ENCODE measurements around the gene QRFP.
A peak's percentile ranks its signal among the peaks of the same experiment; 100 is the strongest.

Gene QRFP, protein sequence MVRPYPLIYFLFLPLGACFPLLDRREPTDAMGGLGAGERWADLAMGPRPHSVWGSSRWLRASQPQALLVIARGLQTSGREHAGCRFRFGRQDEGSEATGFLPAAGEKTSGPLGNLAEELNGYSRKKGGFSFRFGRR

GRCh38 chr9:130896233-130897014 is at the start of gene QRFP:
Gene QRFP (minus strand): TSS chr9:130896812. CDS start chr9:130893838, 2,974 bp downstream.
- DNase-seq, result no peak

DNA sequence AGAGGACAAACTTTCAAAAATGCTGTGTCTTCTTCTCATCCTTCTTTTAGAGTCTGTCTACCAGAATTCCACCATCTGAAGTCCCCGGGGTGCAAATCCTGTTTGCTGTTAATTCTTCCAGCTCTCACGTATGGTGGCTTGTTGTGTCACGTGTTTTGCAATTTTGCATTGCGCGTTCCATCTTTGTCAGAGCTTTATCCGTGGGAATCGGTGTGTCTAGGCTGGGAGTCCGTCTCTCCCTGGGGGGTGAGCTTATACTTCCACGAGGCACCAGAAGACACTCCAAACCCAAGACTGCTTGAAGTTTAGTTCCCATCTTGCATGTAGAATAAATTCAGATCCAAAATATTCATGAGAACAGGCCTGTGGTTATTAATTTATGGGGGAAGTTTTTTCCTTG is 48.6 kb upstream of the QRFP start:
- DNase-seq, result no peak

- DNase-seq, result no peak
These were observed 48.0 kb upstream of the QRFP start for GRCh38 chr9:130944510-130945058.

DNA sequence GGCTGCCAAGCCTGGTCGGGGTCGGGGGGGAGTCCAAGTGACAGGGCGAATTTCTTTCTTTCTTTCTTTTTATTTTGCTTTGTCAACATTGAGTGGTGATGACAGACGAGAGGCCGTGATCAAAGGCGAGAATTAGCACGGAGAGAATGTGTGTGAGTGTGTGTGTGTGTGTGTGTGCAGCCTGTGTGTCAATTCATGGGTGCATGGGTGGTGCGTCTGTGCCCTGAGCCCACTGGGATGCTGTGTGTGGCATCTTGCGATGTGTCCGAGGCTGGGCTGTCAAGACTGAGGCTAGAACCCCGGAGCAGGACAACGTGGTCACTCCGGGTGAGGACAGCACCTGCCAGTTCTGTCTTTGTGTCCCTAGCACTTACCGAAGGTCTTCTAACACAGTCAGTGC is 47.2 kb upstream of the QRFP start:
- no peak for DNase-seq

- DNase-seq, result no peak
These were observed 46.6 kb upstream of the QRFP start for GRCh38 chr9:130943221-130943620.

DNA sequence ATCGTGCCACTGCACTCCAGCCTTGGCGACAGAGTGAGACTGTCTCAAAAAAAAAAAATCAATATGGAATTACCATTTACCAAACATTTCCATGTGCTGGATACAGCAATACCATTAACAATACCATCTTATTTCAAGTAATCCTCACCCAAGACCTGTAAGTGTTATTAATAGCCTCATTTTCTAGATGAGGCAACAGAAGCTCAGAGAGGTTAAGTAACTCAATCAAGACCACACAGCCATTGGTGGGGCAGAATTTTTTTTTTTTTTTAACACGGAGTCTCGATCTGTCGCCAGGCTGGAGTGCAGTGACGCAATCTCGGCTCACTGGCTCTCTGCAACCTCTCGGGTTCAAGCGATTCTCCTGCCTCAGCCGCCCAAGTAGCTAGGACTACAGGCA is 46.1 kb upstream of the QRFP start:
- DNase-seq, result no peak

- no peak for DNase-seq
These were observed 45.5 kb upstream of the QRFP start for GRCh38 chr9:130942084-130942483.

DNA sequence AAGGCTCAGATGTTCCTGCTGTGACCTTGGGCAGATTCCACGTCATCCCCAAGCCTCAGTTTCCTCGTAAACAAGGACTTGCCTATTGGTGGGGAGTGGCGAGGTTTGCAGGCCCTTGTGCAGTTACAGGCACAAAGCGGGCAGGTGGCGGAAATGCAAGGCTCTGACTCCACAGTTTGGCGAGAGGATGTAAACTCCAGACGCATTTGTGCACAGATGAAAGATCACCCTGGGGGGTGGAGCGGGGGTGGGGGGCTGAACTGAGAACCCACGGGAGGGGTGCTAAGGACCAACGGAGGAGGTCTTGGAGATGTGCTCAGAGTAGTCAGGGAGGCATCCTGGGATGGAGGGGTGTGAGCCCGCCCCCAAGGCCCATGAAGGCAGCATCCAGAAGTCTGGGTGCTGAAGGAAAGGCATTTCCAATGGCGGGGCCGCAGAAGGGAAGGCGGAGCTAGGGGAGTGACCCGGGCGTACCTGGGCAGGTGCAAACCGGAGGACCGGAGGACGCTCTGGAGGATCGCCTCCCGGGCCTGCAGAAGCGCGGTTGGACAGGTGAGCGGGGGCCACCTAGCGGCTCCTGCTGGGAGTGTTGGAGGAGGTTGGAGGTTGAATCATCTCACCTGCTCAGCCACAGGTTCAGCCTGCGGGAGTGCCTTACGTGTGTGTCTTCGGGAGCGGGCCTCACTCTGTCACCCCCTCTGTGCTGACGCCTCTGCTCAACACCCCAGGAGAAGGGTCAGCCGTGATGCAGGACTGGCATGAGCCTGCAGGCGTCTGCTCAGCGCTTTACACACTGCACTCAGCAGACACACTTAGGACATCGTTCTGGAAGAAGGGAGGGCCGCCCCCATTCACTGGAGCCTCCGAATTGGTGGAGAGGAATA is 44.3 kb upstream of the QRFP start:
- peak; percentile 50 for DNase-seq

GRCh38 chr9:130940027-130940549 is 43.5 kb upstream of the QRFP start:
- DNase-seq, result no peak

DNA sequence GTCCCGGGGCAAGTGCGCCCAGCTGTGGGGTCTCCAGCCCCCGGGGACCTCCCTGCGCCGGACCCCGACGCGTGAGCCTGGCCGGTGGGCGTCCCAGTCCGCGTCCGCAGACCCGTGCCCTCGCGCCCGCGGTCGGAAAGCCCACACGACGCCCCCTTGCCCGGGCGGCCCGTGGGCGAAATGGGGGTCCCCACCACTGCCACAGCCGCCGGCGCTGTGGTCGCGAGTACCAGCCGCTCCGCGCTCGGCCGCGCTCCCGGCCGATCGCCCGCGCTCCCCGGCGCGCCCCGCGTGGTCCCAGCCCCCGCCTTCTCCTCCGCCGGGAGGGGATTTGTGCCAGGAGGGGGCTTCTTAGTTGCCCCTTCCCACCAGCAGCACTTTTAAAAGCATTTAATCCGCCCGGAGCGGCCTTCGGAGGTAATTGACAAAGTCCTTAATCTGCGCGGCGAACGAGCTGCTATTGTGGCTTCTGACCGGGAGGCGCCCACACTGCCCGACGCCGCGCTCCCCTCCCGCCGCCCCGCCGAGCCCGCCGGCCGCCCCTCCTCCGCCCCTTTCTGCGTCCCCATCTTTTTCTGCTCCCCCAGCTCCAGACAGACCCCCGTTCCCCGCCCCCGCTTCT is 42.9 kb upstream of the QRFP start:
- DNase-seq, result peak; percentile 55

GRCh38 chr9:130938652-130939404 is 42.2 kb upstream of the QRFP start, which contains the start of gene FIBCD1:
Gene FIBCD1 (minus strand): TSS chr9:130939247. CDS start chr9:130938607, 640 bp downstream.
- peak; percentile 68 for DNase-seq

DNA sequence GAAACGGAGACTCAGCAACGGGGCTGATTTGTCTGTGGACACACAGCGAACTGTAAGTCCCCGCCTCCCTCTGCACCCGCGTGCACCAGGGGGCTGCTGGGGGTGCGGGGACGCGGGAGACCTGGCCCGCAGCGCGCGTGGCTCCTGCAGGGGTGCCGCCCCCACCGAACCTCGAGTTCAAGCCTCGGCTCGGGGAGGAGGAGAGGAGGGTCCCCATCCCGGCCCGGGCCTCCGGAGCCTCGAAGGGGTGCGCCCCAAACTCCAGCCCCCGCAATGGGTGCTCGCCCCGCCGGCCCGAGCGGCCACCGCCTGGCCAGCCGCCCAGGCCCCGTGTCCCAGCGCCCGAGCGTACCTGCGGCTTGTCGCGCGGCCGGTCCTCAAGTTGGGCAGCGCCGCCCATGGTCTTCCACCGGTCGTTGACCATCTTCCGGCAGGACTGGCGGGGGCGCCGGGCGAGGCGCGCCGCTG is 41.6 kb upstream of the QRFP start:
- no peak for DNase-seq

DNA sequence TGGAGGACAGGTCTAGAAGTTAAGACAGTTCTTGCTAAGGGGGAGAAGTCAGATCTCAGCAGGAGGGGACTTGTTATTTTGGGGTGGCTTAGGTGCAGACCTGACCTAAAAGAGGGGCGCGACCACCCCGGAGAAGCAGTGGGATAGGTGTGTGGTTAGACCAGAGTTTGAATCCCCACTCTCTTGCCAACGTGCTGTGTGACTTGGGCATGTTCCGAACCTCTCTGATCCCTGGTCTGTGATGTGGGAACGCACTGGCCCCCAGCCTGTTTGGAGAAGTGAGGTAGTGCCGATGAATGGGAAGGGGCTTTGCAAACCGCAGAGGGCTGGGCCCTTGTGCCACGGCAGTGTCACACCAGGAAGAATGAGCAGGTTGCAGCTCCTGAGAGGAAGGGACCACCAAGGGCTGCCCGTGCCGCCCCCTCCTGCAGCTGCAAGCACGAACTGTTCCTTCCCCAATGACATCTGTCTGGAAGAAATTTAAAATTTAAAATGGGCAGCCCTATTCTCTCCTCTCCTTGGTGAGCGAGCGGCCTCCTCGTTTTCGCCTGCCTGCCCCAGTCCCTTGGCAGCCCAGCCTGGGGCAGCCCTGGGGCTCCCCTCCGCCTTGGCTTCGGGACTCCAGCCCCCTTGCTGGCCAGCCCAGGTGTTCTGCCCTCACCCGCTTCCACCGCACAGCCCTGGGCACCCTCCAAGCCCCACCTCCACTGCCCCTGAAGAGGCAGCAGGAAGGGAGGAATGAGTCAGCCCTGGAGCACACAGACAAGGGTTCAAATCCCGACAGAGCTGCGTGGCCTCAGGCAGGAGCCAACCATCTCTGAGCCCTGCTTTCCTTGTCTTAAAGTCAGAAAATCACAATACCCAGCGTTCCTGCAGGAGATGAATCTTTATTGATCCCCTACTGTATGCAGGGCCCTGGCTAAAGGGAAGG is 40.8 kb upstream of the QRFP start:
- no peak for DNase-seq

DNA sequence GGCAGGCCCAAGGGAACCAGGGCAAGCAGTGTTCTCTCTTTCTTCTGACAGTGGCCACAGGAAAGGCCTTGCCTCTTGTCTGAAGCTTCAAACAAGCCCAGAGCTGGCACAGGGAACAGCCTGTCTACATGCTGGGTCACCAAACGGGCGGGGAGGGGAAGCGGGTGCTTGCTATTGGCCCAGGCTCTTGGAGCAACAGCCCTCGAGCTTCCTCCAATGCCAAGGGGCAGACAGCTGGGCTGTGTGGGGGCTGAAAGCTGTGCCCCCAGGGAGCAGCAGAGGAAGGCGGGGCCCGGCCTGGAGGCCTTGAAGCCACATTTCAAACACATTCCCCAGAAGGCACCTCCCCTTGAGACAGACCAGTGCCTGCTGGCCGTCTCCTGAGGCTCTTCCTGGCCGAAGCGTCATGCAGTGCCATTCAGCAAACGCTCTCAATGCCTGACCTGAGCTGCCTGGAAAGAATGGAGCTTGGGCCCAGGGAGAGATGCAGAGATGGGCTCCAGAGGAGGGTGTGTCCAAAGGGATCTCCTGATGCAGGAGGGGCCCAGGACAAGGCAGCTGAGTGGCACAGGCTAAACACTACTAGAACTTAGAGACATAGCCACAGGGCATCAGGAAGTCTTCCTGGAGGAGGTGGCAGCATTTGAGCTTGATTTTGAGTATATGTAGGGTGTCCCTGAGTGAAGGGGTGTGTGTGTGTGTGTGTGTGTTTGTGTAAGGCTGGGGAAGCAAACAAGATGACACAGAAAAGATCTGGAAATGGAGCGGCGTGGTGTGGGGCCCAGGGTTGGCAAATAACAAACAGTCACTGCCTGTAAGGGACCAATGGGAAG is 39.9 kb upstream of the QRFP start:
- peak; percentile 40 for DNase-seq

DNA sequence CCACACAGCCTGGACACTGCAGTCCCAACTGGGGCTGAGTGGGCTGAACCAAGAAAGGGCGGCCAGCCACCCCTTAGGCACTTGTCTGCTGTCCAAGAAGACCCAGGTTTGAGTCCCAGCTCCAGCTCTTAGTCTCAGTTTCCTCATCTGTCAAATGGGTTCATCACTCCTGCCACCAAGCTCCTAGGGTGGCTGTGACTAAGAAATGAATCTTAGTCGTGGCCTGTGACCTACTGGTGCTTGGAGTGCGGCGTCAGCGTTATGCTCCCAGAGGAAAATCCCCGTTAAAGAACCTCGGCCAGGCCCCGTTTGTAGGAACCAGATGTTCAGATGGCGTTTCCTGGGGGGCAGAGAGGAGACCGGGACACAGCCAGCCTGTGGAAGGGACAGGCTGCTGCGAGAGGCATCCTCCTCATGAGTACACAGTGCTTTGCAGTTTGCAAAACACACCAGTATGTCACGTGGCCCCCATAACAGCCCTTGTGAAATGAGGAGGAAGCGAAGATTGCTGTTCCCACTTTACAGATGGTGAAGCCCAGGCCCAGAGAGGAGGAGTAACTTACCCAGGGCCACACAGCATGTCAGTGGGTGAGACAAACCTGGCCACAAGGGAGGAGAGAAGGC is 39.1 kb upstream of the QRFP start:
- DNase-seq, result no peak

DNA sequence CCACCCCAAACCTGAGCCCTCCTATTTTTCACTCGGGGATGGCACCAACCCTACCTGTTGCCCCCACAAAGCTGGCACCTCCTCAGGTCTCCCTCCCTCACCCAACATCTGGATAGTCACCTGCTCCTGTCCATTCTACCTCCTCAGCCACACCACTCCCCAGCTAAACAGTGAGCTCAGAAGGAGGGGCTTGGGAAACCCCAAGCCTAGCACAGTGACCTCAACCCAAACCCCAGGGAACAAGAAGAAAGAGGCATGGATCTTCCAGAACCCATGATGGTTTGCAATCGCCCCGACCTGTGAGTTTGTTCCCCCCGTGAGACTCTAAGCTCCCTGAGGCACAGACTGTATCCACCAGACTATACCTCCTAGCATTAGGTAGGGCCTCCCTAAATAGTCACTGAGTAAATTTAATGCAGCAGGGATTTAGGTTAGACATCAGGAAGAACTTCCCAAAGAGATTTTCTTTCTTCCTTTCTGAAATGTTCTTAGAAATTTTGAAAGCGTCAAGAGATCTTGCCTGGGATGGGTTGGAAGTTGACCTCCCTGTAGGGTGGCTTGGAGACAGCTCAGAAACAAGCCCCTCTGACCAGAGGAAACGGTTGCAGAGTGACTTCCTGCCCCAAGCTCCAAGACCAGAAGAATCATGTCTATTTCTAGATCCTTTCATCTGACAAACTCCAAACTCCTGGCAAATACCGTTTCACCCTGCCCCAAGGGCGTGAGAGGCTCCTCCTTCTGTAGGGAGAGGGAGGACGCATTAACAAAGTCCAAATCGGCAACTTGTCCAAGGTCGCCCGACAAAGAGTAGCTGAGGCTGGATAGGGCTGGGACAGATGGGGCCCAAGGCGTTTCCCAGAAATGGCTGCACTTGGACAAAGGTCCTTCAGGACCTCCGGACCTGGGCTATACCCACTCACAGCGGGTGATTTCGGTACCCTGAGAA is 38.4 kb upstream of the QRFP start:
- DNase-seq, result no peak

DNA sequence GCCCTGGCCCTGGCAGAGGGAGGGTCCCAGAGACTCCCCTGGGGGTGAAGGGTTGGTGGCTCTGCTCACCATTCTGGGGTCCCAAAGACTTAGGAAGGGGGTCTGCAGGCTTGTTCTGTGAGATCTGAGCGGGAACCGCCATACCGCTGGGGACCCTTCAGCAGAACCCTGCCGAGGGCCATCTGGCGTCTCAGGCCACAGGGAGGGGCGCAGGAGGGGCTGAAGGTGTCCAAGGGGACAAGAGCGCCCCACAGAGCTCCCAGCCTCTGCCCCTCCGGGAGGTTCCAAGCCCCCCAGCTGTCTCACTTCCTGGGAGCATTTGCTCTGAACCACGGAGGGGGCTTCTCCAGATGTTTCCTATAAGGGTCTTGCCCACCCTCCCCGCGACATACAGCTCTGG is 37.6 kb upstream of the QRFP start:
- DNase-seq, result no peak
